T1000 (cell line): ENCODE results near the gene UNC5A.

Experiments used
- DNase-seq: peaks from one replicate; lab custom pipeline; 2025; ENCODE audit warnings: mixed read lengths; lab: John Stamatoyannopoulos, UW

The UNC5A gene

GRCh38 chr5:176821441-176821840 lies 11.1 kb downstream of the UNC5A start:
- DNase-seq: no peak

- DNase-seq: no peak
These were observed 11.9 kb downstream of the UNC5A start for GRCh38 chr5:176822041-176822792.

GRCh38 chr5:176822793-176823481 lies 12.6 kb downstream of the UNC5A start:
- no peak for DNase-seq

DNA sequence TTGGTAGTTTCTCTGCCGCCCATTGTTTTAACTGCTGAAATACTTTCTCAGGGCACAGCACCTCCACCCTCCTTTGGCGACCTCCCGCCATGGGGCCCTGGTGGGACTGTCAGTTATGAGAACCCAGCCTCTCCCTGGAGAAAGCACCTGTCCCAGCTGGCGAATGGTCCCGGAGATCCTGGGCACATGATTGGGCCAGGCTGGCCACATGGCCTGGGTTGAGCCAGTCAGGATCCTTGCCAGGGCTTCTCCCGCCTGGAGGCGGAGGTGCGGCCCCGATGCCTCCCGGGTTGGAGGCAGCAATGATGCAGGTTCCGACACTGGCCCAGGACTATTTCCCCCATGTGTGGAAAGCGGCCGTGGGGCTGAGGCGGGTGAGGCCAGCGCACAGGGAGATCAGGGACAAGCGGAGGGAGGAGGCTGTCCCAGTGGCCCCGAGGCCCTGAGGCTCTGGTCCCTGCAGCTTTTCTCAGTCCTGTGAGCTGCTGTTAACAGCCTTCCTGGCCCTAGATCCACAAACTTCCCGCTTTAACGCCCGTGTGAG lies 13.6 kb downstream of the UNC5A start:
- DNase-seq: no peak

DNA sequence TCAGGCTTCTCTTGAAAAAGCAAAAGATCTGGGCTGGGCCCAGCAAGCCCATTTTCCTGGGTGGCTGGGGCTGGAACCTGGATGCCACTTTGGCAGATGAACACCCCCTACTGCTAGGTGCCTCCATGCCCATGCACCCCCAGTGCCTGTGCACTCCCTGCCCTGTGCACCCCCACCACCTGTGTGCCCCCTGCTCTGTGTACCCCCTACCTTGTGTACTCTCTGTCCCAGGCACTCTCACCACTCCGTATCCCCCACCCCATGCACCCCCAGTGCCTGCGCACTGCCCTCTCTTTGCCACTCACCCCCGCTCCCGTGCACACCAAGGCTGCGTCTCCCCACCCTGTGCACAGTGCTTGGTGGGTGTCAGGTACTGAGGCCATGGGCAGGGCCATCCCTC lies 14.2 kb downstream of the UNC5A start:
- no peak for DNase-seq

DNA sequence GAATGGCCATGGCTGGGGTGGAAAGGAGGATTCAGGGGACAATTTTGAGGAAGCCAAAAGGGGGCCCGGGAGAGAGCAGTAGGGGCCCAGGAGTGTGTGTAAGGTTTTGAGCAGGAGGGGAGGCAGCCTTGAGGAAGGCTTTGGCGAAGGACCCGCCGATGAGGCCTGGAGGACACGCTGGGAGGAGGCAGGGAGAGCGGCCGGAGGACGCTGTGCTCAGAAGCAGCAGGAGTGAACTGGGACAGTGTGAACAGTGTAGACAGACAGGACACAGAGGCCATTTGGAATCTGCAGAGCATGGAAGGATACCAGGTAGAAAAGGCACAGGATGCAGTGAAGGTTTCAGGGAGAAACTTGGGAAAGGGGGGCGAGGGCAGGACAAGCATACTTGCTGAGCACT lies 14.9 kb downstream of the UNC5A start:
- no peak for DNase-seq

- DNase-seq: no peak
These were observed 15.6 kb downstream of the UNC5A start for GRCh38 chr5:176825957-176826356.

DNA sequence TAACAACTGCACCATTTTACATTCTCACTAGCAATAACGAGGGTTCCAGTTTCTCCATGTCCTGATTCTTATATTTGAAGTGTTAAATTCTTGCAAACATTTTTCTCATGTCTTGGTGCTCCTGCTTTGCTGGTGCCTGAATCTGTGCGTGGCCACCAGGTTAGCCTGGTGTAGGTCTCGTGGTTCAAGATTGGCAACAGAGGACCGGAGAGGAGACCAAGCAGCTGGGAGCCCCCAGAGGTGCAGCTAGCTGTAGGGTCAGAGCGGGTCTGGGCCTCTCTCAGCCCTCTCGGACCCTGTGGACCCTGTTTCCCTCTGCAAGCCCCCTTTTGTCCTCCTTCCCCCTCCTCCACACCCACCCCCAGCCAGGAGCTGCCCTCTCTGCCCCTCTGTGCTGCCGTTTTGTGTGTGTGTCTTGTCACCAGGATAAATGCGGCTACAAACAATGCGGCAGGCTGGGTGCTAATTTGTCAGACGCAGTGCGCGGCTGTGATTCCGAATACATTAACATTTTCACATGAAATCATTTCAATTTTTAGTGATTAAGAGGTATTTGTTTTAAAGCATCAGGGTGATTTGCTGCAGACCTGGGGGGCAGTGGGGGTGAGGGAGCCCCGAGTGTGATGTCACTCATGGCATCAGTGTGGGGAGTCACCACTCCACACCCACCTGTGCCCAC lies 17.5 kb downstream of the UNC5A start:
- DNase-seq: no peak

- no peak for DNase-seq
These were observed 19.0 kb downstream of the UNC5A start for GRCh38 chr5:176829320-176829719.

- DNase-seq: no peak
These were observed 20.1 kb downstream of the UNC5A start for GRCh38 chr5:176830422-176830994.

DNA sequence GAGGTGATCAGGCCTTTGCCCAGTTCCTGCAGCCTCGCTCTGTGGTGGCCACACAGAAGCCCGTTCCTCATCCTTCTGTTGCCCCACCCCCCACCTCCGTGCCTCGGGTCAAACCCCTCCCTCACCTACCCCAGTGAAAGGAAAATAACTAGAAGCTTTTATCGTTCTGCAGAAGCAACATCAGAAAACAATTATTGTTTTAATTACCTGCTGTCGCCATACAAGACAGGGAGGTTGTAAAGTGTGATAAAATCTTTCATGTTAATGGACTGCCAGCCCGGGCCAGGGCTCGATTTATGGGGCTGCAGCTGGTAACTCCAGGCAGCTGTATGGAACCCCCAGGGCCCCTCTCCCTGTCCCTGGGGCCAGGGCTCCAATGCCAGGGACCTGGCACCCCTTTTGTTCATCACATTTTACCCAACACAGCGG lies 20.6 kb downstream of the UNC5A start:
- DNase-seq: no peak

DNA sequence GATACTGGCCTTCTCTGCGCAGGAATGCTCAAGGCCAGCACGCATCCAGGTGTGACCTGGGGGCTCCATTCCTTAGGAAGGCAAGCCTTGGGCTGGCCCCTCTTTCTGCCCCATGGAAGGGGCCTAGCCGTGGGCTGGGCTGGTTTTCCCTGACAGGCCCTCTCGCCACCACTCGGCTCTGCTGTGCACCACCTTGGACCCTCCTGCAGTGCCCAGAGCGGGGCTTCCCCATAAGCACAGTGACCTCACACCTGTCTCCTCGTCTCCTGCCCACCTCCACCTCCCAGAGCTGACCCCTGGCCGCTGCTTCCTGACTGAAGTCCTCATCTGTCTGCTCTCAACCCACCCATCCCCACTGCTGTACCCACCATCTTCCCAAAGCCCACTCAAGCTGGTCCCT lies 21.1 kb downstream of the UNC5A start:
- DNase-seq: no peak

DNA sequence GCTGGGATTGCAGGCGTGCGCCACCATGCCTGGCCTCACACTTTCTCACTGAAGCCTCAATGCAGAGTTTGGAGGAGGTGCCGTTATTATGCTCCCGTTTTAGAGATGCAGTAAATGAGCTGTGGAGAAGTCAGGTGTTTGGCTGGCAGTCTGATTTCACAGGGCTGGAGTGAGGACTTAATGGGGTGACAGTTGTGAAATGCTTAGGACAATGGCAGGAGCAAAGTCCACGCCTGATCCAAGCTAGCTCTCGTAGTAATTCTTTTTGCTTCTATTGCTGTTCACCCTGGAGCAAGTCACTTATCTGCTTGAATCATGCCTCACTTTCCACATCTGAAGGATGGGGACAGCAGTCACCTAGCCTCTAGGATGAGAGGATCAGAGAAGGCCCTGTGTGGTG lies 21.8 kb downstream of the UNC5A start:
- DNase-seq: no peak

- no peak for DNase-seq
These were observed 22.9 kb downstream of the UNC5A start for GRCh38 chr5:176833286-176833685.

DNA sequence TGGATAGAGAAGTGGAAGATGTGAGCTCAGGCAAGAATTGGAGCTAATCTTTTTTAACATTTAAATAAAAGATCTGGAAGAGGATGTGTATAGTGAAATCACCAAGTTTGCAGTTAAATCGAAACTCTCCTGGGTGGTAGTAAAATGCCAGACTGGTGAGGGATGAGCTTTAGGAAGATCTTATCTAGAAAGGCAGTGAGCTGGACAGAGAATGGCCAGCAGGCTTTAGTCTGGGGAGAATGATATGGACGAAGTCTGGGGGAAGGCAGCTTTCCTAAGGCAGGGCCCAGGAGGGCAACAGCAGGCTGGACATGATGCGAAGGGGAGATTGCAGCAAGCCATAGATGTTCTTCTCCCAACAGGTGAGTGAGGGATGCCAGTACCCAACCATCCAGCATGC lies 25.6 kb downstream of the UNC5A start:
- DNase-seq: no peak

- DNase-seq: no peak
These were observed 26.7 kb downstream of the UNC5A start for GRCh38 chr5:176836811-176837706.

DNA sequence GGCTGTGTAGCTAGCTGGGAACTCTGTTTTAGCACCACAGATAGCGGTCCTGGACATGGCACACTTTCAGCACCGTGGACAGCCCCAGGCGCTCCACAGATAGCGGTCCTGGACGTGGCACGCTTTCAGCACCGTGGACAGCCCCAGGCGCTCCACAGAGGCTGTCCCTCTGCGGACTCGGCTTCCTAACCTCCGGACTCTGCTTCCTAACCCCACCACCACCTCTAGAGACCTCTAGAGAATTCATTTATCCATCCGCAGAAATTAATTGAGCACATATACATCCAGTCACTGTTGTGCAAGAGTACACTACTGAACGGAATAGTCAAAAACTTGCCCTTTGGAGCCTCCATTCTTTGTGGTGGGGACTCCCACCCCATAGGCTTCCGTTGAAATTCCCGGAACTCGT lies 27.4 kb downstream of the UNC5A start:
- peak; percentile 68 for DNase-seq

DNA sequence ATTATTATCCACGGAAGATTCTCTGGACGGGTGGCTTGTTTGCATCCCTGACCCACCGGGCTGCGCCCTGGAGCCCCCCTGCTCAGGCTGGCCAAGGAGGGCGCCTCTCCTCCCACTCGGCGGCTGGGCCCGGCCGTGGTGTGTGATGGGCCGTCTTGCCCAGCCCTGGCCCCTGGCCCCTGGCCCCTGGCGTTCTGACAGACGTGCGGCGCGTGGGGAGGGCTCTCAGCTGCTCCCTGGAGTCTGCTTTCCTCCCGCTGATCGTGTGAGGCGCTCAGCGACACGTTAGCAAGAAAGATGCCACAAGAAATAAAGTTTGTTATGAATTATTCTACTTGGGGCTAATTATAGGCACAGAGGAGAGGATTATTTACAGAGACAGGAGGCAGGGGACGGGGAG lies 33.3 kb downstream of the UNC5A start:
- no peak for DNase-seq

DNA sequence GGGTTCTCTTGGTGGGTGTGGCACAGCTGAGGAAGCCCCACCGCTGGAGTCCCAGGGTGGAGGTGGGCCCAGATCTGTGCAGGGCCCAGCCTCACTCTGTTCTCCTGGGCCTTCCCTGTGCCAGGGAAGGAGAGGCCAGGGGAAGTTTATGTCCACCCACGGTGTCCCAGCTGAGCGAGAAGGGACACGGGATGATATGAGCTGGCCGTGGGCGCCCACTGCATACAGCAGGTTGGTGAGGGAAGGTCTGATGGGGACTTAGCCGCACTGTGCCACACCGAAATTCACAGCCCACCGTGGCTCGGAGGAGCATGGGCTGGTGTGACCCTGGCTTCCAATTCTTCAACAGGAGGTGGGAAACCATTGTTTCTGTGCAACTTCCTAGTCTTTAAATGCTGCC lies 33.9 kb downstream of the UNC5A start:
- DNase-seq: no peak

DNA sequence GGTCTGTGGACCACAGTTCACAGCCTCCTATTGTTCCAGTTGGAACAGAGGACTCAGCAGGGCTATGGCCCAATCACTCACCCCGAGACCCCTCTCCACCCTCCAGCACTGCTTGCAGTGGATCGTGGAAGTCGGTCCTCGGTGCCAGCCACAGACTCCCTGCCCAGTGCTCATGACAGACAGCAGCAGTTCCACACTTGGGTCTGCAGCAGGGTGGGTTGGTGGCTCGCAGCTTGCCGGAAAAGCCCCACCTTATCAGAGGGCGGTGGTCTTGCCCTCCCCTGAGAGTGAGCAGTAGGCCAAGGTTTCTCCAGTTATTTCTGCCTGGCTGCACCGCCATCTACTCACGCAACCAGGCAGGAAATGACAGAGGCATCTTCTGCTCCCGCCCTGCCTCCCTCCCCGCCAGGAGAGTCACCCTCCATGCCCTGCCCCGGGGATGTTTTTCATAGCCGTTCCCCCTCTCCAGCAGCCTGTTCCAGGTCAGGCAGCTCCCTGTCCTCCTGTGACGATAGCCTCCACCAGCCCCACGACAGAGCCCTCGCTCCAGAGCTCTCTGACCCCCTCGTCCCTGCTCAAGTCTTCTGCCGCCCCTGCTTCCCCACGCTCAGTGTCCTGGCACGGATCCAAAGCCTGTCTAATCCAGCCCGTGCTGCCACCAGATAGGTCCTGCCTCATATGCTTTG lies 34.5 kb downstream of the UNC5A start:
- DNase-seq: no peak

- DNase-seq: no peak
These were observed 35.0 kb downstream of the UNC5A start for GRCh38 chr5:176845392-176845713.
